Activated B cell treated with CpG ODN at 0.5 μM for 24 hours (primary cell): ENCODE results near the gene ITGB1BP2. TPM values are rescaled to one million over a fixed set of nuclear protein-coding genes. Genes with fewer than 3 reads are reported as not detected.

ENCODE experiments used
- ATAC-seq: fragments of 200-7000 bp; cut with Tn5 transposase; one replicate; pipeline ENCODE4 v1.10.0; 2021; ENCODE audit warnings: low read depth, mild to moderate bottlenecking, moderate library complexity
- CTCF ChIA-PET: fragments of 350-600 bp; sonication (Branson Sonifier 250); formaldehyde crosslinking; loops from one replicate; lab custom pipeline; 2021; ENCODE audit warnings: antibody characterized with exemption; lab: Charles Lee
- POLR2A ChIA-PET: fragments of 350-600 bp; sonication (Branson Sonifier 250); formaldehyde crosslinking; loops from one replicate; lab custom pipeline; 2021; ENCODE audit warnings: antibody characterized with exemption; lab: Charles Lee
- DNase-seq: peaks from one replicate; pipeline ENCODE4 v3.0.0; 2022
- H3K27ac Mint-ChIP-seq: one replicate; pipeline ENCODE4 v1.8.0; 2020; ENCODE audit warnings: mixed read lengths
- H3K27me3 Mint-ChIP-seq: one replicate; pipeline ENCODE4 v1.8.0; 2021; ENCODE audit warnings: mixed read lengths
- H3K36me3 Mint-ChIP-seq: one replicate; pipeline ENCODE4 v1.8.0; 2021; ENCODE audit warnings: low read depth, mixed read lengths
- H3K4me1 Mint-ChIP-seq: one replicate; pipeline ENCODE4 v1.8.0; 2021; ENCODE audit warnings: mixed read lengths
- H3K4me3 Mint-ChIP-seq: one replicate; pipeline ENCODE4 v1.8.0; 2020; ENCODE audit warnings: mild to moderate bottlenecking, mixed read lengths
- H3K9me3 Mint-ChIP-seq: one replicate; pipeline ENCODE4 v1.8.0; 2020; ENCODE audit warnings: mixed read lengths
- intact Hi-C: fragments of 100-400 bp; cut with micrococcal nuclease; formaldehyde crosslinking; loops from one replicate; pipeline ENCODE4 v1.15.1; 2024
- total RNA-seq: library from RNA; stranded (reverse); gene quantifications from 2 replicates; pipeline ENCODE4 v1.2.3, GENCODE V29; 2022
- TF ChIP-seq, protein P1 (sequence below): fragments of 200-600 bp; IDR thresholded peaks from one replicate; pipeline ENCODE4 v1.8.0; 2022; ENCODE audit warnings: antibody characterized with exemption, mild to moderate bottlenecking

ITGB1BP2 gene
- total RNA-seq, 1 donor from 2014 or later: 6.7 TPM

DNA sequence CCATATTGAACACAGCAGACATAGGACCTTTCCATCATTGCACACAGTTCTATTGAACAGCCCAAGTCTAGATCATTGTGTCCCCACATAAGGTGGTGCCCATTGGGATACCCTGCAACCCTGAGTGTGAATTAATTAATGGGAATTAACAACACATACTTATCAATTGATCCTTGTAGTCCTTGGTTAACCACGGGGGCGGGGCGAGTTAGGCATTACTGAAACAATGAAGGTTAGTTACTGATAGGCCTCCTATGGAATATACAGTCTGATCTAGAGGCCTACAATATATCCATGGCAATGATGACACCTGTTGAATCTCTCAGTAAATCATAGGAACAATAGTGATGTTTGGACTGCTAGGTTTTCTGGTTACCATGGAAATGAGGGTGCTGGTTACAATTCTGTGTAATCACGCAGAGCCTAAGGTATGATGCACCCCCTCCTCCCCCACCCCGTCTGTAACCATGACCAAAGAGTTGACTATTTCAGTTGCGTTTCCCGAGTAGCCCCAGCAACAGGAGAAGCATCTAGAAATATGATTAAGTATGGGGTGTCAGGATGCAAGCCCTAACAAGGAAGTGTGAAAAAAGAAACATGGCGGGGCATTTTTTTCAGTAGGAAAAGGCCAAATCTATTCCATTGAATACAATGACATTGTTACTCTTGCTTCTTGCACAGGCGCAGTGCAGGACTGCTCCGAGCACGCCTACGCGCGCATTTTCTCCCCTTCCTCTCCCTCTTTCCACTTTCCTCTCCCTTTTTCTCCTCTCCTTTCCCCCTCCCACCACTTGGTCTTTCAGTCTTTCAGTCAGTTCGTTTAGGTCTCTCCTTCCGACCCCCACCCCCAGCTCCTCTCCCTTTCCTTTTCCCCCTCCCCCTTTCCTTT, 18.8 kb upstream of the ITGB1BP2 start:
- peaks cover 15% of the 10 kb centered on the region for H3K4me1 Mint-ChIP-seq
- peak; percentile 46 for DNase-seq
- H3K9me3 Mint-ChIP-seq: no peaks in the 10 kb centered on the region
- peak overlapping the region; percentile 99 for H3K27ac Mint-ChIP-seq
- no peaks in the 10 kb centered on the region for H3K27me3 Mint-ChIP-seq
- TF ChIP-seq, protein P1, sequence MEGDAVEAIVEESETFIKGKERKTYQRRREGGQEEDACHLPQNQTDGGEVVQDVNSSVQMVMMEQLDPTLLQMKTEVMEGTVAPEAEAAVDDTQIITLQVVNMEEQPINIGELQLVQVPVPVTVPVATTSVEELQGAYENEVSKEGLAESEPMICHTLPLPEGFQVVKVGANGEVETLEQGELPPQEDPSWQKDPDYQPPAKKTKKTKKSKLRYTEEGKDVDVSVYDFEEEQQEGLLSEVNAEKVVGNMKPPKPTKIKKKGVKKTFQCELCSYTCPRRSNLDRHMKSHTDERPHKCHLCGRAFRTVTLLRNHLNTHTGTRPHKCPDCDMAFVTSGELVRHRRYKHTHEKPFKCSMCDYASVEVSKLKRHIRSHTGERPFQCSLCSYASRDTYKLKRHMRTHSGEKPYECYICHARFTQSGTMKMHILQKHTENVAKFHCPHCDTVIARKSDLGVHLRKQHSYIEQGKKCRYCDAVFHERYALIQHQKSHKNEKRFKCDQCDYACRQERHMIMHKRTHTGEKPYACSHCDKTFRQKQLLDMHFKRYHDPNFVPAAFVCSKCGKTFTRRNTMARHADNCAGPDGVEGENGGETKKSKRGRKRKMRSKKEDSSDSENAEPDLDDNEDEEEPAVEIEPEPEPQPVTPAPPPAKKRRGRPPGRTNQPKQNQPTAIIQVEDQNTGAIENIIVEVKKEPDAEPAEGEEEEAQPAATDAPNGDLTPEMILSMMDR: no peak
- intact Hi-C loops: loop anchor here (1.0 to 10.0 kb wide), 6 partner anchors 28 to 518 kb away; partner anchors contain the start of genes IL2RG, MED12, TAF1 and ZMYM3
- peak; percentile 43 for ATAC-seq
- H3K4me3 Mint-ChIP-seq: peak overlapping the region; percentile 99
- peaks cover 18% of the 10 kb centered on the region for H3K36me3 Mint-ChIP-seq
- CTCF ChIA-PET: interaction anchor here (0.8 to 1.5 kb wide), 5 partner anchors 9 to 101 kb away, joined by 3 to 4 read pairs (median 4); partner anchors contain the start of gene ZMYM3
- POLR2A ChIA-PET: interaction anchor here (0.6 to 3.0 kb wide), 14 partner anchors 10 to 313 kb away, joined by 3 to 77 read pairs (median 8); partner anchors contain the start of genes IL2RG, MED12, OGT and TAF1

DNA sequence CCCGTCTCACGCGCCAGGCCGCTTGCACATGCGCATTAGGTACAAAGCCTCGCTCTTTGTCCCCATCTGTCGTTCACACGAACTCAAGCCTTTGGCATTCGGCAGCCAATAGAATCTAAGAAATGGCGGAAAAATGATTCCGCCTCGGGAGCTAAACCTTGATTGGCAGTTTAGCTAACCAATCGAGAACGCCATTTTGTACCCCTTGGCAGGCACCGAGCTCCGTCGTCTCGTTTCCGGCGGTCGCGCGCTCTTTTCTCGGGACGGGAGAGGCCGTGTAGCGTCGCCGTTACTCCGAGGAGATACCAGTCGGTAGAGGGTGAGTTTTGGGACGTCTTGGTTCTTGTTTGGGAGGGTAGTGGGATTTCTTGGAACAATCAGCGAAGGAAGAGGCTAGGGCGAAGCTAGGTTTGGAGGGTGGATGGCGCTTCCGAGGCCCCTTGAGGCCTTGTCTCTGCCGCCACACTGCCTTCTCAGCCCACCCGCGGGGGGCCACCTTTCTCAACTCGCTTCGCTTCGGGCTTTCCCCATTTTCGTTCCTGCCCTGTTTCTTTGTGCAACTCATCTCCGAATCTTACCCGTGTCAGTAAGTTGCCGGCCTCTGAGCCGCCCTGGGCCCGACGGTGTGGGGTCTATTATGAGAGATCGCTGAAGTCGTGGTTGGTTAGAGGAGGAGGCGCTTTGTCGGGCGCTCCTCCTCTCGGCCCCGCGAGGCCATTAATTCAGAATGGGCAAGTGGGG, 18.0 kb upstream of the ITGB1BP2 start, which contains the start of gene NONO:
Gene NONO (plus strand): TSS at position 233 of the 741 bp plus-strand sequence. CDS start 7,003 bp downstream, outside the sequence.
- Mint-ChIP-seq H3K4me1 (peaks cover 18% of the 10 kb centered on the region), H3K36me3 (peaks cover 21% of the 10 kb centered on the region), H3K27me3 (no peaks in the 10 kb centered on the region), H3K27ac (peak within 1 kb of the TSS; percentile 99), H3K4me3 (peak within 1 kb of the TSS; percentile 99), H3K9me3 (no peaks in the 10 kb centered on the region)
- DNase-seq: peak; percentile 53
- TF ChIP-seq, protein P1: no peak
- intact Hi-C loops: loop anchor here (1.0 to 10.0 kb wide), 8 partner anchors 29 to 519 kb away; partner anchors contain the start of genes IL2RG, MED12, TAF1 and ZMYM3
- peak; percentile 87 for ATAC-seq
- ChIA-PET CTCF (interaction anchor here (0.8 to 1.5 kb wide), 5 partner anchors 9 to 102 kb away, joined by 3 to 4 read pairs (median 4); partner anchors contain the start of gene ZMYM3), POLR2A (interaction anchor here (0.6 to 3.0 kb wide), 16 partner anchors 9 to 439 kb away, joined by 3 to 77 read pairs (median 7); partner anchors contain the start of genes IL2RG, MED12, OGT and SNX12)

DNA sequence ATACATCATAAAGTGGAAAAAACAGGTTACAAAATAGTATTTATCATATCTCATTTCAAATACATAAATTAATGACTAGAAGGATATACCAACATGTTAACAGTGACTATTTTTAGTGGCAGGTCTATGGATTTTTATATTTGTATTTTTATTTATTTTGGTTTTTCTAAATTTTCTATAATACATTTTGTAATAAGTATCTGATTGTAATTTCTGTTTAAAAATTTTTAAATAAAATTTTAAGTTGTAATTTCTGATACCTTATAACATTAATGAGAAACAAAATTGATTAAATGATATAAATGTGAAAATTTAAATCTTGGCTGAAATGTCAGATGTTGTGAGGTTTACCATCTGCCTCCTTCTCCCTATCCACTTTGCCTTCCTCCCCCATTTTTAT, 15.6 kb upstream of the ITGB1BP2 start:
- POLR2A ChIA-PET: interaction anchor here (0.6 to 1.0 kb wide), 2 partner anchors 31 to 80 kb away, joined by 6 read pairs; partner anchors contain the start of genes TAF1 and ZMYM3

DNA sequence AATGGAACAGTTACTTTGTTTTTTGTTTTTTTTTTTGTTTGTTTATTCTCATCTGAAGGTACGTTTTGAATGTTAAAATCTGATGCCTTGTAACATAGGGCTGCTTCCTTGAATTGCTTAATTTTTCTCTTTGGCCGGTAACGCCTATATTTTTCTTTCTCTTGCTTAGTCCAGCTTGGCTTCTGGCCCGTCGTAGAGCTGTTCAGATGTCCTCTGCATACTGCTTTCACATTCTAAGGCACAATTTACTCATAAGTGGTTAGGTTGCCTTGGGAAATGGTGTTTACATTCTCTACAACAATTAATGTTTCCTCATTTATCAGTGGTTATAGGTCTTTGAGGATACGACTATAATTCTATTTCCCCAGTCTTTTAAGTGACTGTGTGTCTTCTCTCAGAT, 10.2 kb upstream of the ITGB1BP2 start:
- no peak overlapping the region for H3K4me3 Mint-ChIP-seq
- ChIA-PET CTCF (no interaction called here), POLR2A (no interaction called here)
- H3K4me1 Mint-ChIP-seq: peaks cover 9% of the 10 kb centered on the region
- H3K9me3 Mint-ChIP-seq: no peaks in the 10 kb centered on the region
- no peaks in the 10 kb centered on the region for H3K27me3 Mint-ChIP-seq
- H3K27ac Mint-ChIP-seq: no peak overlapping the region
- TF ChIP-seq, protein P1: no peak
- ATAC-seq (no peak), DNase-seq (no peak)
- H3K36me3 Mint-ChIP-seq: peaks cover 40% of the 10 kb centered on the region
- intact Hi-C loops: no loop called here

More for the DNA sequence above, 15.6 kb upstream of the ITGB1BP2 start:
- no peaks in the 10 kb centered on the region for H3K9me3 Mint-ChIP-seq
- no peaks in the 10 kb centered on the region for H3K27me3 Mint-ChIP-seq
- H3K4me3 Mint-ChIP-seq: no peak overlapping the region
- no peak for DNase-seq
- intact Hi-C loops: loop anchor here (2.0 to 10.0 kb wide), 2 partner anchors 189 to 521 kb away; no protein-coding TSS in a partner anchor
- CTCF ChIA-PET: no interaction called here
- peaks cover 22% of the 10 kb centered on the region for H3K4me1 Mint-ChIP-seq
- H3K36me3 Mint-ChIP-seq: peaks cover 31% of the 10 kb centered on the region
- TF ChIP-seq, protein P1: no peak
- no peak for ATAC-seq
- H3K27ac Mint-ChIP-seq: no peak overlapping the region
